K562 treated with DMSO at 1 percent for 4 hours (cell line): ENCODE data around the gene SAMM50. TPM values are rescaled to one million over a fixed set of nuclear protein-coding genes. Genes with fewer than 3 reads are reported as not detected.

ENCODE experiments used
- total RNA-seq: library from RNA; unstranded; fragments of 300-600 nt; gene quantifications from 2 replicates; pipeline ENCODE4 v1.2.3, GENCODE V29; 2022; ENCODE audit not compliant: insufficient read depth

Gene SAMM50
- total RNA-seq = 27.0 and 36.5 TPM in 2 replicates

GRCh38 chr22:43955040-43955882 is at the start of gene SAMM50:
Gene SAMM50, plus strand, starts transcription at chr22:43955442. Its CDS starts 136 bp downstream, at chr22:43955578.

GRCh38 chr22:43923631-43924464 is 31.4 kb upstream of the SAMM50 start, which contains the start of gene PNPLA3:
Gene PNPLA3, plus strand, starts transcription at chr22:43923805. Its CDS starts 107 bp downstream, at chr22:43923912.

DNA sequence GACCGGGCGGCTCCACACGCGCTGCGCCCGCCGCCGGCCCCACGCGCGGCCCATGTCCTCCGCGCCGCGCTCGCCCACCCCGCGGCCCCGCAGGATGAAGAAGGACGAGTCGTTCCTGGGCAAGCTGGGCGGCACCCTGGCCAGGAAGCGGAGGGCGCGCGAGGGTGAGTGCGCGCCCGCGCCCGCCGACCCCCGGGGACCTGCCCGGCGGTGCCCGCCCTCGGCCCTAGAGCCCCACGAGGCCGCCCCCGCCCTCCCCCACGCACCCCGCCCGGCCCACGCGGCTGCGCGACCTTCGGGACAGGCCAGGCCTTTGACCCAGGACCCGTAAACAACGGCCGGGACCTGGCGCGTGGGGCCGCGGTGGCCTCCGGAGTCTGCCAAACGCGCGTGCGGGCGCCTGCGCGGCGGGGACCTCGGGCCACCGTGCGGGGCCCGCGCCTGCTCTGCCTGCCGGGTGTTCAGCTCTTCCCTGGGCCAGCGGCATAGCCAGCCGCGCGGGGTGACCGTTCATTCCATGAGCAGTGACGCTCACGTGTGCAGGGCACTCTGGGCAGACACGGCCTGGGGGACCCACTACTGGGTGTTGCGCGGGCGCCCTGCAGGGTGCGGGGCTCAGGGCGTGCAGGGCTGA is 69.2 kb downstream of the SAMM50 start, which contains the start of gene PARVB:
TSS of gene PARVB (plus strand) at position 15 of the 634 bp plus-strand sequence. CDS start at position 53, 38 bp downstream.

Other genes starting within 250 kb of the SAMM50 start
- not detected in 2 replicates for gene EFCAB6, start 143.1 kb upstream of the SAMM50 start, total RNA-seq
- gene SULT4A1, start 92.9 kb upstream of the SAMM50 start, total RNA-seq = not detected in 2 replicates
- not detected in 2 replicates for gene PNPLA5, start 63.4 kb upstream of the SAMM50 start, total RNA-seq
- gene PNPLA3, start 31.6 kb upstream of the SAMM50 start, total RNA-seq = not detected in 2 replicates
- gene PARVB, start 68.9 kb downstream of the SAMM50 start, total RNA-seq = 28.7 and 32.8 TPM in 2 replicates
- gene PARVG, start 225.5 kb downstream of the SAMM50 start, total RNA-seq = not detected in 2 replicates